ENCODE results near the gene TRPV2.

- no peak for TF ChIP-seq CTCF (IDR thresholded peaks at IDR 0.05 in 2 of 3, conservative IDR thresholded peaks at IDR 0.05 in 1 of 3; ENCODE audit: control insufficient read depth in 2 of 3, extremely low read depth in 1 of 3, insufficient read depth in 1 of 3, low read depth in 3 of 3, low read length in 3 of 3)
- TF ChIP-seq ESRRA (IDR thresholded peaks at IDR 0.05; ENCODE audit: low read length): no peak
These were observed 8.0 kb downstream of the TRPV2 start for GRCh38 chr17:16423226-16423872.

Measured in GM12878 (cell line).